ENCODE results near the gene PDE7B.

DNA sequence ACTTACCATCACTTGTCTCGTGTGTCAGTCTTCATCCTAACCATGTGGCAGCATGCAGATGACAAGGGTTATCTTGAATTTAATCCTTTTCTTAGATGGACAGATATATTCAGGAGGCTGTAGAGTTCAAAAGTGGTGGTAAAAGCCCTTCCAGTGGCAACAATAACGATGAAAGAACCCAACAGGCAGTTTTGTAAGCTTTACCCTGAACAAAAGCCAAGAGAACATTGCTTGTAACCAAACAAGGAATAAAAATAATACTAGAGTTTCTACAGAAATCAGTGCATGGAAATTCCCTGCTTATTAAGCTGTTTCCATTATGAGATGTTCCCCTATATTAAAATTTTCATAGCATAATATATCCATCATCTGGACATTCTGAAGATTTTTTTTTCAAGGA is 69.7 kb downstream of the PDE7B start:
- TF ChIP-seq MCM7 (IDR thresholded peaks at IDR 0.05) (no peak), POLR2A (conservative IDR thresholded peaks at IDR 0.05) (no peak), HCFC1 (IDR thresholded peaks at IDR 0.05; ENCODE audit: low read depth, low read length) (no peak), CREB1 (IDR thresholded peaks at IDR 0.05) (no peak), CREB1 (CRISPR knock-in tag; IDR thresholded peaks at IDR 0.05) (no peak), ELF1 (tag; IDR thresholded peaks at IDR 0.05) (no peak)
- TF ChIP-seq, protein P1, sequence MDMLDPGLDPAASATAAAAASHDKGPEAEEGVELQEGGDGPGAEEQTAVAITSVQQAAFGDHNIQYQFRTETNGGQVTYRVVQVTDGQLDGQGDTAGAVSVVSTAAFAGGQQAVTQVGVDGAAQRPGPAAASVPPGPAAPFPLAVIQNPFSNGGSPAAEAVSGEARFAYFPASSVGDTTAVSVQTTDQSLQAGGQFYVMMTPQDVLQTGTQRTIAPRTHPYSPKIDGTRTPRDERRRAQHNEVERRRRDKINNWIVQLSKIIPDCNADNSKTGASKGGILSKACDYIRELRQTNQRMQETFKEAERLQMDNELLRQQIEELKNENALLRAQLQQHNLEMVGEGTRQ (CRISPR knock-in tag; IDR thresholded peaks at IDR 0.05): no peak
- TF ChIP-seq, protein P2, sequence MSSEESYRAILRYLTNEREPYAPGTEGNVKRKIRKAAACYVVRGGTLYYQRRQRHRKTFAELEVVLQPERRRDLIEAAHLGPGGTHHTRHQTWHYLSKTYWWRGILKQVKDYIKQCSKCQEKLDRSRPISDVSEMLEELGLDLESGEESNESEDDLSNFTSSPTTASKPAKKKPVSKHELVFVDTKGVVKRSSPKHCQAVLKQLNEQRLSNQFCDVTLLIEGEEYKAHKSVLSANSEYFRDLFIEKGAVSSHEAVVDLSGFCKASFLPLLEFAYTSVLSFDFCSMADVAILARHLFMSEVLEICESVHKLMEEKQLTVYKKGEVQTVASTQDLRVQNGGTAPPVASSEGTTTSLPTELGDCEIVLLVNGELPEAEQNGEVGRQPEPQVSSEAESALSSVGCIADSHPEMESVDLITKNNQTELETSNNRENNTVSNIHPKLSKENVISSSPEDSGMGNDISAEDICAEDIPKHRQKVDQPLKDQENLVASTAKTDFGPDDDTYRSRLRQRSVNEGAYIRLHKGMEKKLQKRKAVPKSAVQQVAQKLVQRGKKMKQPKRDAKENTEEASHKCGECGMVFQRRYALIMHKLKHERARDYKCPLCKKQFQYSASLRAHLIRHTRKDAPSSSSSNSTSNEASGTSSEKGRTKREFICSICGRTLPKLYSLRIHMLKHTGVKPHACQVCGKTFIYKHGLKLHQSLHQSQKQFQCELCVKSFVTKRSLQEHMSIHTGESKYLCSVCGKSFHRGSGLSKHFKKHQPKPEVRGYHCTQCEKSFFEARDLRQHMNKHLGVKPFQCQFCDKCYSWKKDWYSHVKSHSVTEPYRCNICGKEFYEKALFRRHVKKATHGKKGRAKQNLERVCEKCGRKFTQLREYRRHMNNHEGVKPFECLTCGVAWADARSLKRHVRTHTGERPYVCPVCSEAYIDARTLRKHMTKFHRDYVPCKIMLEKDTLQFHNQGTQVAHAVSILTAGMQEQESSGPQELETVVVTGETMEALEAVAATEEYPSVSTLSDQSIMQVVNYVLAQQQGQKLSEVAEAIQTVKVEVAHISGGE (CRISPR knock-in tag; IDR thresholded peaks at IDR 0.05): no peak
- TF ChIP-seq, protein P3, sequence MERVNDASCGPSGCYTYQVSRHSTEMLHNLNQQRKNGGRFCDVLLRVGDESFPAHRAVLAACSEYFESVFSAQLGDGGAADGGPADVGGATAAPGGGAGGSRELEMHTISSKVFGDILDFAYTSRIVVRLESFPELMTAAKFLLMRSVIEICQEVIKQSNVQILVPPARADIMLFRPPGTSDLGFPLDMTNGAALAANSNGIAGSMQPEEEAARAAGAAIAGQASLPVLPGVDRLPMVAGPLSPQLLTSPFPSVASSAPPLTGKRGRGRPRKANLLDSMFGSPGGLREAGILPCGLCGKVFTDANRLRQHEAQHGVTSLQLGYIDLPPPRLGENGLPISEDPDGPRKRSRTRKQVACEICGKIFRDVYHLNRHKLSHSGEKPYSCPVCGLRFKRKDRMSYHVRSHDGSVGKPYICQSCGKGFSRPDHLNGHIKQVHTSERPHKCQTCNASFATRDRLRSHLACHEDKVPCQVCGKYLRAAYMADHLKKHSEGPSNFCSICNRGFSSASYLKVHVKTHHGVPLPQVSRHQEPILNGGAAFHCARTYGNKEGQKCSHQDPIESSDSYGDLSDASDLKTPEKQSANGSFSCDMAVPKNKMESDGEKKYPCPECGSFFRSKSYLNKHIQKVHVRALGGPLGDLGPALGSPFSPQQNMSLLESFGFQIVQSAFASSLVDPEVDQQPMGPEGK (CRISPR knock-in tag; IDR thresholded peaks at IDR 0.05; ENCODE audit: borderline replicate concordance): no peak
